GM12864 (cell line): ENCODE data around the gene TMEM207.

Experiments
- DNase-seq: peaks from one replicate; pipeline ENCODE4 v3.0.0-alpha.2; 2011; ENCODE audit warnings: low read depth
- H3K4me3 ChIP-seq: 2 replicates; pipeline ENCODE4 v1.5.1; 2011; ENCODE audit warnings: mild to moderate bottlenecking, low read depth, low read length, control low read depth
- CTCF ChIP-seq: IDR thresholded peaks from 2 replicates; pipeline ENCODE4 v1.5.1; 2011; ENCODE audit warnings: low read depth, mild to moderate bottlenecking, moderate library complexity, low read length, control low read depth, inconsistent platforms; ENCODE audit errors: missing control alignments

The TMEM207 gene

GRCh38 chr3:190381441-190381840, 68.3 kb downstream of the TMEM207 start:
- DNase-seq, result no peak
- TF ChIP-seq CTCF, result no peak
- H3K4me3 ChIP-seq, result no peak overlapping the region

GRCh38 chr3:190380184-190380583, 69.5 kb downstream of the TMEM207 start:
- DNase-seq, result no peak
- H3K4me3 ChIP-seq, result no peak overlapping the region
- no peak for TF ChIP-seq CTCF
